Heart right ventricle (tissue), 16 donors: ENCODE measurements around the gene DEPDC1B. TPM values are rescaled to one million over a fixed set of nuclear protein-coding genes. Genes with fewer than 3 reads are reported as not detected.
"Not testable (repeated sequence)": the region's sequence is repeated elsewhere in the genome, so short reads cannot be mapped to it uniquely, and the experiment has no call there.

ENCODE experiments used
- ATAC-seq, 8 donors: fragments of 200-7000 bp; cut with Tn5 transposase; one replicate each; pipeline ENCODE4 v1.9.1; 2020; ENCODE audit warnings: mild to moderate bottlenecking in 8 of 8, moderate library complexity in 8 of 8, moderate number of reproducible peaks in 1 of 8
- DNase-seq, 2 donors: peaks; one replicate each; pipeline ENCODE4 v3.0.0-alpha.2; 2020
- H3K27ac ChIP-seq, 10 donors: fragments of 200-600 bp; sonication (generic) in 2 of 10; one replicate each; pipeline versions ENCODE4 v1.5.0 to v1.8.0; 2020 to 2022; ENCODE audit warnings: mild to moderate bottlenecking in 3 of 10
- H3K27me3 ChIP-seq, 7 donors: fragments of 200-600 bp; one replicate each; pipeline ENCODE4 v1.8.0; 2021 to 2022; ENCODE audit warnings: mild to moderate bottlenecking in 2 of 7
- H3K36me3 ChIP-seq, 9 donors: fragments of 200-600 bp; sonication (generic) in 1 of 9; one replicate each; pipeline versions ENCODE4 v1.5.0 to v1.8.0; 2020 to 2022; ENCODE audit warnings: mild to moderate bottlenecking in 2 of 9
- H3K4me1 ChIP-seq, 9 donors: fragments of 200-600 bp; sonication (generic) in 1 of 9; one replicate each; pipeline versions ENCODE4 v1.5.0 to v1.8.0; 2020 to 2022; ENCODE audit warnings: mild to moderate bottlenecking in 4 of 9
- H3K4me3 ChIP-seq, 10 donors: fragments of 200-600 bp; sonication (generic) in 2 of 10; one replicate each; pipeline versions ENCODE4 v1.5.0 to v1.8.0; 2020 to 2022; ENCODE audit warnings: mild to moderate bottlenecking in 7 of 10, moderate library complexity in 2 of 10
- H3K9me3 ChIP-seq, 11 donors: fragments of 200-600 bp in 10 of 11; sonication (generic) in 2 of 11; one replicate each; pipeline versions ENCODE4 v1.5.0 to v1.8.0; 2013 to 2022; ENCODE audit warnings: mild to moderate bottlenecking in 2 of 11, control low read depth in 1 of 11, moderate library complexity in 1 of 11
- WGBS, 2 donors: extraction: QIAGEN DNeasy Blood & Tissue Kit; methylation state at CpG; one replicate each; pipeline ENCODE4 v1.1.7; 2013; ENCODE audit warnings: inconsistent platforms in 1 of 2; 5-methylcytosine and 5-hydroxymethylcytosine counted together
- intact Hi-C, 10 donors: fragments of 100-400 bp; cut with DNase I; formaldehyde crosslinking; loops; one replicate each; pipeline versions ENCODE4 v1.11.1 to v1.14.2; 2022
- polyA plus RNA-seq, 2 donors: library from polyadenylated mRNA; stranded (reverse); fragments of 200-250 nt; gene quantifications; one replicate each; pipeline ENCODE4 v1.2.3, GENCODE V29; 2013
- total RNA-seq, 10 donors: library from RNA; stranded (reverse); fragmentation: NEBNext Ultra II Directional in 3 of 10; extraction: Animal tissue kit (Norgen Biotek cat#: 25700) in 3 of 10; gene quantifications; one replicate each; pipeline versions ENCODE4 v1.2.1 to v1.2.4, GENCODE V29; 2021 to 2023
- TF ChIP-seq, protein P1 (sequence below), 9 donors: fragments of 200-600 bp; sonication (generic) in 2 of 9; IDR thresholded peaks; one replicate each; pipeline versions ENCODE4 v1.5.0 to v1.8.0; 2021 to 2022; ENCODE audit warnings: antibody characterized with exemption in 9 of 9, mild to moderate bottlenecking in 5 of 9, moderate library complexity in 1 of 9
- donor health status: Arrhythmogenic right ventricular cardiomyopathy.
- donor health status: ischemic (EF 13 %, LVEDD 7.1; RV severe dilation, severe dysfunction).
- donor health status: healthy with polysubstance abuse.
- donor health status: DM: no; HTN: yes; CAD: no.
- donor health status: DM: no; HTN: no; CAD: no.
- donor health status: ischemic (EF 25% LVEDD 6.9; RV normal size, moderate dysfunction).
- donor health status: ischemic (EF 25% LVEDD 5.7; RV mildly dilated, moderate dysfunction).
- donor health status: healthy.
- donor health status: DM: yes; HTN: yes; CAD: no.
- donor health status: Ischemic cardiomyopathy.
- donor health status: ischemic (EF 35%, LVEDD 5.7; RV mildly dilated, moderate dysfunction).
- donor health status: nonischemic (EF 11% LVEDD 7.7; RV severe dilation, severe dysfunction).
- donor health status: DM: yes; HTN: yes; CAD: no.
- donor health status: PGD.
- donor health status: ischemic (EF 29% LVEDD 5.4; RV normal size, mild dysfunction).
- donor health status: nonischemic (EF 23%, LVEDD 6.1; RV moderate dilation, normal function).

DEPDC1B gene
- total and polyA plus RNA-seq, 12 donors, result 0.04 to 1.1 (median 0.46) TPM; not detected in 7

GRCh38 chr5:60563696-60564324 is 136.2 kb downstream of the DEPDC1B start:
- H3K4me1 ChIP-seq, result no peaks in the 10 kb centered on the region
- DNase-seq, result no peak
- no peak for ATAC-seq
- no peak overlapping the region for H3K27ac ChIP-seq
- TF ChIP-seq, protein P1, sequence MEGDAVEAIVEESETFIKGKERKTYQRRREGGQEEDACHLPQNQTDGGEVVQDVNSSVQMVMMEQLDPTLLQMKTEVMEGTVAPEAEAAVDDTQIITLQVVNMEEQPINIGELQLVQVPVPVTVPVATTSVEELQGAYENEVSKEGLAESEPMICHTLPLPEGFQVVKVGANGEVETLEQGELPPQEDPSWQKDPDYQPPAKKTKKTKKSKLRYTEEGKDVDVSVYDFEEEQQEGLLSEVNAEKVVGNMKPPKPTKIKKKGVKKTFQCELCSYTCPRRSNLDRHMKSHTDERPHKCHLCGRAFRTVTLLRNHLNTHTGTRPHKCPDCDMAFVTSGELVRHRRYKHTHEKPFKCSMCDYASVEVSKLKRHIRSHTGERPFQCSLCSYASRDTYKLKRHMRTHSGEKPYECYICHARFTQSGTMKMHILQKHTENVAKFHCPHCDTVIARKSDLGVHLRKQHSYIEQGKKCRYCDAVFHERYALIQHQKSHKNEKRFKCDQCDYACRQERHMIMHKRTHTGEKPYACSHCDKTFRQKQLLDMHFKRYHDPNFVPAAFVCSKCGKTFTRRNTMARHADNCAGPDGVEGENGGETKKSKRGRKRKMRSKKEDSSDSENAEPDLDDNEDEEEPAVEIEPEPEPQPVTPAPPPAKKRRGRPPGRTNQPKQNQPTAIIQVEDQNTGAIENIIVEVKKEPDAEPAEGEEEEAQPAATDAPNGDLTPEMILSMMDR (IDR thresholded peaks at IDR 0.05), result no peak
- no peaks in the 10 kb centered on the region for H3K27me3 ChIP-seq
- H3K36me3 ChIP-seq, result no peaks in the 10 kb centered on the region
- WGBS, 2 donors, result 94 to 96% methylated on average over 13 of the region's 13 CpGs
- H3K4me3 ChIP-seq, result no peak overlapping the region
- peaks cover 0 to 27% (median 9%) of the 10 kb centered on the region in 11 donors for H3K9me3 ChIP-seq
- intact Hi-C loops, result no loop called here

GRCh38 chr5:60553291-60553690 is 146.7 kb downstream of the DEPDC1B start:
- H3K36me3 ChIP-seq, H3K27me3 ChIP-seq, H3K9me3 ChIP-seq, H3K4me3 ChIP-seq, DNase-seq, H3K4me1 ChIP-seq, intact Hi-C loops, H3K27ac ChIP-seq, ATAC-seq: not testable (repeated sequence)
- 98 to 100% methylated on average over 2 of the region's 2 CpGs for WGBS, 2 donors

- DNase-seq (no peak), ATAC-seq (no peak)
- Histone ChIP-seq H3K4me3 (no peak overlapping the region), H3K27me3 (no peaks in the 10 kb centered on the region), H3K36me3 (no peaks in the 10 kb centered on the region), H3K27ac (no peak overlapping the region), H3K9me3 (no peaks in the 10 kb centered on the region), H3K4me1 (no peaks in the 10 kb centered on the region)
- TF ChIP-seq, protein P1 (IDR thresholded peaks at IDR 0.05), result no peak
- WGBS, 2 donors, result 88 to 90% methylated on average over 3 of the region's 3 CpGs
- intact Hi-C loops, result no loop called here
Observed at GRCh38 chr5:60551829-60552228, 148.1 kb downstream of the DEPDC1B start.

GRCh38 chr5:60551250-60551649 is 148.7 kb downstream of the DEPDC1B start:
- Histone ChIP-seq H3K4me3 (no peak overlapping the region), H3K27me3 (no peaks in the 10 kb centered on the region), H3K36me3 (no peaks in the 10 kb centered on the region), H3K4me1 (no peaks in the 10 kb centered on the region), H3K9me3 (no peaks in the 10 kb centered on the region), H3K27ac (no peak overlapping the region)
- TF ChIP-seq, protein P1 (IDR thresholded peaks at IDR 0.05), result no peak
- WGBS, 2 donors, result 86 to 87% methylated on average over 1 of the region's 1 CpG
- no peak for ATAC-seq
- DNase-seq, result no peak
- intact Hi-C loops, result no loop called here

GRCh38 chr5:60550311-60550710 is 149.7 kb downstream of the DEPDC1B start:
- Histone ChIP-seq H3K27ac (no peak overlapping the region), H3K4me3 (no peak overlapping the region), H3K4me1 (peaks cover 0 to 7% (median 0%) of the 10 kb centered on the region in 9 donors), H3K27me3 (no peaks in the 10 kb centered on the region), H3K9me3 (no peaks in the 10 kb centered on the region), H3K36me3 (no peaks in the 10 kb centered on the region)
- intact Hi-C loops, result no loop called here
- WGBS, 2 donors, result 92 to 100% methylated on average over 1 of the region's 1 CpG
- TF ChIP-seq, protein P1 (IDR thresholded peaks at IDR 0.05), result no peak
- no peak for DNase-seq
- no peak for ATAC-seq
